HepG2 (cell line): ENCODE measurements around the gene KRT4. TPM values are rescaled to one million over a fixed set of nuclear protein-coding genes. Genes with fewer than 3 reads are reported as not detected.

Experiments used
- ATAC-seq: fragments of 200-7000 bp; cut with Tn5 transposase; 3 replicates; pipeline ENCODE4 v1.9.1; 2020; ENCODE audit warnings: mild to moderate bottlenecking, moderate library complexity
- BruUV-seq: library from RNA; stranded (reverse); fragments of 400-500 nt; replicated peaks from 2 replicates; lab custom pipeline; 2021; lab: Mats Ljungman, UMichigan
- CTCF ChIA-PET: fragments of 300-600 bp; formaldehyde crosslinking; extraction: SDS; loops from one replicate; lab custom pipeline; 2021; ENCODE audit warnings: low total read pairs, inconsistent platforms, low intra/inter-chr PET ratio; lab: Yijun Ruan, JAX
- POLR2A ChIA-PET: fragments of 350-600 bp; sonication (Branson Sonifier 250); formaldehyde crosslinking; loops from one replicate; lab custom pipeline; 2020; ENCODE audit warnings: antibody characterized with exemption, inconsistent platforms; lab: Yijun Ruan, JAX
- DNase-seq: peaks from one replicate; pipeline ENCODE4 v3.0.0-alpha.2; 2015; ENCODE audit warnings: low spot score
- FAIRE-seq: peaks from 3 replicates; lab custom pipeline; 2011; peaks lifted over from hg19 to GRCh38; lab: Jason Lieb, UNC
- H2AFZ ChIP-seq: one replicate; pipeline ENCODE4 v1.6.1; 2011; ENCODE audit warnings: low read length, inconsistent platforms
- H3K27ac ChIP-seq: fragments of 300-600 bp; 3 replicates; pipeline ENCODE4 v1.8.0; 2011; ENCODE audit warnings: mixed run types, mild to moderate bottlenecking, mixed read lengths, low read length, inconsistent platforms; ENCODE audit not compliant: insufficient read depth; ENCODE audit errors: extremely low read length
- H3K27me3 ChIP-seq, 2 experiments: fragments of 200-600 bp in 1 of 2; 2 replicates in 1 of 2; 3 replicates in 1 of 2; pipeline versions ENCODE4 v1.6.0 to v1.8.0; 2011; ENCODE audit warnings: low read length in 2 of 2, mild to moderate bottlenecking in 2 of 2, moderate library complexity in 2 of 2, inconsistent platforms in 1 of 2; ENCODE audit not compliant: insufficient read depth in 2 of 2, control insufficient read depth in 1 of 2
- H3K36me3 ChIP-seq, 2 experiments: fragments of 200-600 bp in 1 of 2; replicated peaks in 1 of 2; 2 replicates in 1 of 2; 3 replicates in 1 of 2; pipeline versions ENCODE4 v1.5.1 to v1.8.0; 2011; ENCODE audit warnings: low read length in 2 of 2, inconsistent platforms in 1 of 2; ENCODE audit not compliant: insufficient read depth in 2 of 2, control insufficient read depth in 1 of 2
- H3K4me1 ChIP-seq: 2 replicates; pipeline ENCODE4 v1.5.1; 2012; ENCODE audit warnings: low read length, inconsistent platforms; ENCODE audit not compliant: insufficient read depth
- H3K4me2 ChIP-seq: 2 replicates; pipeline ENCODE4 v1.6.0; 2011; ENCODE audit warnings: low read depth, low read length, inconsistent platforms
- H3K4me3 ChIP-seq, 3 experiments: fragments of 200-600 bp in 1 of 3; sonication (generic), shearing (Covaris generic) in 1 of 3; replicated peaks in 1 of 3; 2 replicates each; pipeline ENCODE4 v1.5.1; 2011 to 2016; ENCODE audit warnings: low read length in 3 of 3, inconsistent platforms in 2 of 3, low read depth in 2 of 3, mild to moderate bottlenecking in 2 of 3, control low read depth in 1 of 3, mixed read lengths in 1 of 3; ENCODE audit not compliant: insufficient read depth in 1 of 3
- H3K79me2 ChIP-seq: one replicate; pipeline ENCODE4 v1.6.1; 2011; ENCODE audit warnings: low read length, inconsistent platforms; ENCODE audit not compliant: insufficient read depth
- H3K9ac ChIP-seq: 2 replicates; pipeline ENCODE4 v1.6.0; 2011; ENCODE audit warnings: mild to moderate bottlenecking, low read depth, low read length, inconsistent platforms; ENCODE audit not compliant: insufficient read depth
- H3K9me3 ChIP-seq: 2 replicates; pipeline ENCODE4 v1.5.1; 2012; ENCODE audit warnings: mild to moderate bottlenecking, low read length
- H4K20me1 ChIP-seq: 2 replicates; pipeline ENCODE4 v1.6.0; 2011; ENCODE audit warnings: inconsistent platforms, mild to moderate bottlenecking, low read length, moderate library complexity; ENCODE audit not compliant: insufficient read depth
- ELF1 ChIP-seq: sonication (generic); formaldehyde crosslinking; IDR thresholded peaks from 2 replicates; pipeline ENCODE4 v1.4.0; 2020; ENCODE audit warnings: missing genetic modification reagents
- FOXM1 ChIP-seq: sonication (generic); formaldehyde crosslinking; IDR thresholded peaks from 2 replicates; pipeline ENCODE4 v1.5.0; 2020; ENCODE audit warnings: missing genetic modification reagents
- GTF3A ChIP-seq: sonication (generic); formaldehyde crosslinking; conservative IDR thresholded peaks from 2 replicates; pipeline ENCODE4 v1.4.0; 2020; ENCODE audit warnings: mild to moderate bottlenecking, missing genetic modification reagents
- JUNB ChIP-seq: sonication (generic); formaldehyde crosslinking; IDR thresholded peaks from 2 replicates; pipeline ENCODE4 v1.8.0; 2022; ENCODE audit warnings: missing genetic modification reagents, mild to moderate bottlenecking, borderline replicate concordance
- POLR2G ChIP-seq: fragments of 200-400 bp; formaldehyde crosslinking; IDR thresholded peaks from 2 replicates; pipeline ENCODE4 v1.6.1; 2018; ENCODE audit warnings: mild to moderate bottlenecking, low read depth, low read length, moderate library complexity
- TEAD2 ChIP-seq: sonication (generic); formaldehyde crosslinking; IDR thresholded peaks from 2 replicates; pipeline ENCODE4 v1.9.0; 2021; ENCODE audit warnings: missing genetic modification reagents
- ZFYVE20 ChIP-seq: sonication (generic); formaldehyde crosslinking; IDR thresholded peaks from 2 replicates; pipeline ENCODE4 v1.8.0; 2023; ENCODE audit warnings: low read depth, mild to moderate bottlenecking, moderate library complexity, missing genetic modification reagents, borderline replicate concordance
- ZNF256 ChIP-seq: sonication (generic); formaldehyde crosslinking; conservative IDR thresholded peaks from 2 replicates; pipeline ENCODE4 v1.4.0; 2020; ENCODE audit warnings: missing genetic modification reagents
- ZNF878 ChIP-seq: sonication (generic); formaldehyde crosslinking; IDR thresholded peaks from 2 replicates; pipeline ENCODE4 v1.8.1; 2023; ENCODE audit warnings: mild to moderate bottlenecking, missing genetic modification reagents, moderate library complexity
- WGBS: methylation state at CpG from one replicate; pipeline ENCODE4 v1.1.6; 2017; ENCODE audit warnings: low lambda C conversion rate; 5-methylcytosine and 5-hydroxymethylcytosine counted together
- in situ Hi-C: cut with HindIII; loops from 2 replicates; pipeline ENCODE4 v1.10.0; 2017; ENCODE audit warnings: low pct_unique_long_range_greater_than_20kb; ENCODE audit not compliant: extremely low pct_ligation_motif_present
- intact Hi-C: fragments of 100-400 bp; cut with micrococcal nuclease; formaldehyde crosslinking; loops from one replicate; pipeline ENCODE4 v1.10.0; 2022; ENCODE audit not compliant: unreplicated experiment
- polyA plus RNA-seq, 8 experiments: library from polyadenylated mRNA; depleted of rRNA in 3 of 8; stranded (reverse) in 7 of 8; unstranded in 1 of 8; fragments of >200 nt; fragmentation: Illumina TruSeq in 4 of 8; extraction: Trizol in 4 of 8; gene quantifications; 2 replicates each; pipeline versions ENCODE4 v1.2.1 to v1.2.3, GENCODE V29; 2011 to 2016; ENCODE audit warnings: low read depth in 4 of 8, missing spikeins in 1 of 8, mixed read lengths in 1 of 8; ENCODE audit not compliant: insufficient read depth in 1 of 8
- total RNA-seq, 5 experiments: library from RNA; depleted of rRNA; stranded (reverse); fragments of >200 nt; fragmentation: Illumina TruSeq; extraction: Trizol; gene quantifications; 2 replicates each; pipeline ENCODE4 v1.2.3, GENCODE V29; 2016; ENCODE audit warnings: low read depth in 1 of 5
- TF ChIP-seq, protein P1 (sequence below): IDR thresholded peaks from 2 replicates; pipeline ENCODE4 v1.6.1; 2012; ENCODE audit warnings: inconsistent platforms
- TF ChIP-seq, protein P2 (sequence below): sonication (generic); formaldehyde crosslinking; IDR thresholded peaks from 2 replicates; pipeline ENCODE4 v1.8.0; 2022; ENCODE audit warnings: low read depth, missing genetic modification reagents
- TF ChIP-seq, protein P3 (sequence below): sonication (generic); formaldehyde crosslinking; IDR thresholded peaks from 2 replicates; pipeline ENCODE4 v1.9.0; 2021; ENCODE audit warnings: missing genetic modification reagents, borderline replicate concordance
- TF ChIP-seq, protein P4 (sequence below): IDR thresholded peaks from 2 replicates; pipeline ENCODE4 v1.6.1; 2016; ENCODE audit warnings: missing biosample characterization, missing genetic modification reagents, low read depth
- TF ChIP-seq, protein P5 (sequence below): sonication (generic); formaldehyde crosslinking; IDR thresholded peaks from 2 replicates; pipeline ENCODE4 v1.4.0; 2020; ENCODE audit warnings: missing genetic modification reagents
- TF ChIP-seq, protein P6 (sequence below): fragments of 450-650 bp; IDR thresholded peaks from 2 replicates; pipeline ENCODE4 v1.6.1; 2017; ENCODE audit warnings: mild to moderate bottlenecking

KRT4 gene
- total and polyA plus RNA-seq, 2 of the 13 experiments (the other 11 are each of a cell fraction or from before 2014, with no cell fraction given), result not detected

DNA sequence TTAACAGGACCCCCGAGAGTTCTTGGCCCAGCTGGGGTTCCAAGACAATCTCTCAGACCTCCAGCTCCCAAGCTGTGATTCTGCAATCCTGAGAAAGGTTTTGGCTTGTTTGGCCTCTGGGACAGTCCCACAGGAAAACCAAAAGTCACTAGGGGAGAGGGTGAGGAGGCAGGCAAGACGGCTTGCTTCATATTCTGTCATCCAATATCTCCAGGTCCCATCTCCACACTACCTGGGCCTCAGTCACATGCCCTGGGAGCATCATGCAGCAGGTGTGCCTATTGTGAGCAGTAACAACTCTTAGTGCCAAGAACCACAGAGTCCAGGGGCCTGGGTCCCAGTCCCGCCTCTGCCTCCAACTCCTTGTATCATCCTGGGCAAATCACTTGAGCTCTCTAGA is 18.5 kb upstream of the KRT4 start:
- POLR2A ChIA-PET, result no interaction called here
- H4K20me1 ChIP-seq, result no peaks in the 10 kb centered on the region
- H3K9me3 ChIP-seq, result no peaks in the 10 kb centered on the region
- no peak overlapping the region for H3K4me3 ChIP-seq
- DNase-seq (no peak), ATAC-seq (no peak), FAIRE-seq (no peak)
- WGBS, result 13% methylated on average over 3 of the region's 3 CpGs
- CTCF ChIA-PET, result no interaction called here
- peaks cover 5 to 31% of the 10 kb centered on the region in 2 experiments for H3K27me3 ChIP-seq
- H3K27ac ChIP-seq, result no peak overlapping the region
- BruUV-seq, result no TSS peak
- H2AFZ ChIP-seq, result no peak overlapping the region
- in situ Hi-C loops, result no loop called here
- intact Hi-C loops, result no loop called here
- no peaks in the 10 kb centered on the region for H3K36me3 ChIP-seq
- no peaks in the 10 kb centered on the region for H3K79me2 ChIP-seq
- H3K4me1 ChIP-seq, result peaks cover 1% of the 10 kb centered on the region
- H3K4me2 ChIP-seq, result no peak overlapping the region
- H3K9ac ChIP-seq, result no peak overlapping the region
- TF ChIP-seq ELF1 (CRISPR knock-in tag), result no peak
- no peak for TF ChIP-seq JUNB (CRISPR knock-in tag)
- TF ChIP-seq POLR2G, result no peak
- TF ChIP-seq FOXM1 (CRISPR knock-in tag), result no peak
- TF ChIP-seq, protein P1, sequence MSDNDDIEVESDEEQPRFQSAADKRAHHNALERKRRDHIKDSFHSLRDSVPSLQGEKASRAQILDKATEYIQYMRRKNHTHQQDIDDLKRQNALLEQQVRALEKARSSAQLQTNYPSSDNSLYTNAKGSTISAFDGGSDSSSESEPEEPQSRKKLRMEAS, result no peak
- TF ChIP-seq ZNF878 (CRISPR knock-in tag), result no peak
- TF ChIP-seq, protein P2, sequence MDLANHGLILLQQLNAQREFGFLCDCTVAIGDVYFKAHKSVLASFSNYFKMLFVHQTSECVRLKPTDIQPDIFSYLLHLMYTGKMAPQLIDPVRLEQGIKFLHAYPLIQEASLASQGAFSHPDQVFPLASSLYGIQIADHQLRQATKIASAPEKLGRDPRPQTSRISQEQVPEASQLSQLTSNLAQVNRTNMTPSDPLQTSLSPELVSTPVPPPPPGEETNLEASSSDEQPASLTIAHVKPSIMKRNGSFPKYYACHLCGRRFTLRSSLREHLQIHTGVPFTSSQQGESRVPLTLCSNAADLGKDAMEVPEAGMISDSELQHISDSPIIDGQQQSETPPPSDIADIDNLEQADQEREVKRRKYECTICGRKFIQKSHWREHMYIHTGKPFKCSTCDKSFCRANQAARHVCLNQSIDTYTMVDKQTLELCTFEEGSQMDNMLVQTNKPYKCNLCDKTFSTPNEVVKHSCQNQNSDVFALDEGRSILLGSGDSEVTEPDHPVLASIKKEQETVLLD (CRISPR knock-in tag), result no peak
- TF ChIP-seq TEAD2 (CRISPR knock-in tag), result no peak
- TF ChIP-seq, protein P3, sequence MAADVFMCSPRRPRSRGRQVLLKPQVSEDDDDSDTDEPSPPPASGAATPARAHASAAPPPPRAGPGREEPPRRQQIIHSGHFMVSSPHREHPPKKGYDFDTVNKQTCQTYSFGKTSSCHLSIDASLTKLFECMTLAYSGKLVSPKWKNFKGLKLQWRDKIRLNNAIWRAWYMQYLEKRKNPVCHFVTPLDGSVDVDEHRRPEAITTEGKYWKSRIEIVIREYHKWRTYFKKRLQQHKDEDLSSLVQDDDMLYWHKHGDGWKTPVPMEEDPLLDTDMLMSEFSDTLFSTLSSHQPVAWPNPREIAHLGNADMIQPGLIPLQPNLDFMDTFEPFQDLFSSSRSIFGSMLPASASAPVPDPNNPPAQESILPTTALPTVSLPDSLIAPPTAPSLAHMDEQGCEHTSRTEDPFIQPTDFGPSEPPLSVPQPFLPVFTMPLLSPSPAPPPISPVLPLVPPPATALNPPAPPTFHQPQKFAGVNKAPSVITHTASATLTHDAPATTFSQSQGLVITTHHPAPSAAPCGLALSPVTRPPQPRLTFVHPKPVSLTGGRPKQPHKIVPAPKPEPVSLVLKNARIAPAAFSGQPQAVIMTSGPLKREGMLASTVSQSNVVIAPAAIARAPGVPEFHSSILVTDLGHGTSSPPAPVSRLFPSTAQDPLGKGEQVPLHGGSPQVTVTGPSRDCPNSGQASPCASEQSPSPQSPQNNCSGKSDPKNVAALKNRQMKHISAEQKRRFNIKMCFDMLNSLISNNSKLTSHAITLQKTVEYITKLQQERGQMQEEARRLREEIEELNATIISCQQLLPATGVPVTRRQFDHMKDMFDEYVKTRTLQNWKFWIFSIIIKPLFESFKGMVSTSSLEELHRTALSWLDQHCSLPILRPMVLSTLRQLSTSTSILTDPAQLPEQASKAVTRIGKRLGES (CRISPR knock-in tag), result no peak
- TF ChIP-seq, protein P4, sequence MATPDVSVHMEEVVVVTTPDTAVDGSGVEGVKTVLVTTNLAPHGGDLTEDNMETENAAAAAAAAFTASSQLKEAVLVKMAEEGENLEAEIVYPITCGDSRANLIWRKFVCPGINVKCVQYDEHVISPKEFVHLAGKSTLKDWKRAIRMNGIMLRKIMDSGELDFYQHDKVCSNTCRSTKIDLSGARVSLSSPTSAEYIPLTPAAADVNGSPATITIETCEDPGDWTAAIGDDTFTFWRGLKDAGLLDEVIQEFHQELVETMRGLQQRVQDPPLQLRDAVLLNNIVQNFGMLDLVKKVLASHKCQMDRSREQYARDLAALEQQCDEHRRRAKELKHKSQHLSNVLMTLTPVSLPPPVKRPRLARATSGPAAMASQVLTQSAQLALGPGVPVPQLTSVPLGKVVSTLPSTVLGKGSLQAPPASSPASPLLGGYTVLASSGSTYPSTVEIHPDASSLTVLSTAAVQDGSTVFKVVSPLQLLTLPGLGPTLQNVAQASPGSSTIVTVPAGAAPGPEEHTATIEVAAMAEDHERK (CRISPR knock-in tag), result no peak
- TF ChIP-seq, protein P5, sequence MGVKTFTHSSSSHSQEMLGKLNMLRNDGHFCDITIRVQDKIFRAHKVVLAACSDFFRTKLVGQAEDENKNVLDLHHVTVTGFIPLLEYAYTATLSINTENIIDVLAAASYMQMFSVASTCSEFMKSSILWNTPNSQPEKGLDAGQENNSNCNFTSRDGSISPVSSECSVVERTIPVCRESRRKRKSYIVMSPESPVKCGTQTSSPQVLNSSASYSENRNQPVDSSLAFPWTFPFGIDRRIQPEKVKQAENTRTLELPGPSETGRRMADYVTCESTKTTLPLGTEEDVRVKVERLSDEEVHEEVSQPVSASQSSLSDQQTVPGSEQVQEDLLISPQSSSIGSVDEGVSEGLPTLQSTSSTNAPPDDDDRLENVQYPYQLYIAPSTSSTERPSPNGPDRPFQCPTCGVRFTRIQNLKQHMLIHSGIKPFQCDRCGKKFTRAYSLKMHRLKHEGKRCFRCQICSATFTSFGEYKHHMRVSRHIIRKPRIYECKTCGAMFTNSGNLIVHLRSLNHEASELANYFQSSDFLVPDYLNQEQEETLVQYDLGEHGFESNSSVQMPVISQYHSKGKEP (CRISPR knock-in tag), result no peak
- no peak for TF ChIP-seq ZNF256 (CRISPR knock-in tag)
- TF ChIP-seq, protein P6, sequence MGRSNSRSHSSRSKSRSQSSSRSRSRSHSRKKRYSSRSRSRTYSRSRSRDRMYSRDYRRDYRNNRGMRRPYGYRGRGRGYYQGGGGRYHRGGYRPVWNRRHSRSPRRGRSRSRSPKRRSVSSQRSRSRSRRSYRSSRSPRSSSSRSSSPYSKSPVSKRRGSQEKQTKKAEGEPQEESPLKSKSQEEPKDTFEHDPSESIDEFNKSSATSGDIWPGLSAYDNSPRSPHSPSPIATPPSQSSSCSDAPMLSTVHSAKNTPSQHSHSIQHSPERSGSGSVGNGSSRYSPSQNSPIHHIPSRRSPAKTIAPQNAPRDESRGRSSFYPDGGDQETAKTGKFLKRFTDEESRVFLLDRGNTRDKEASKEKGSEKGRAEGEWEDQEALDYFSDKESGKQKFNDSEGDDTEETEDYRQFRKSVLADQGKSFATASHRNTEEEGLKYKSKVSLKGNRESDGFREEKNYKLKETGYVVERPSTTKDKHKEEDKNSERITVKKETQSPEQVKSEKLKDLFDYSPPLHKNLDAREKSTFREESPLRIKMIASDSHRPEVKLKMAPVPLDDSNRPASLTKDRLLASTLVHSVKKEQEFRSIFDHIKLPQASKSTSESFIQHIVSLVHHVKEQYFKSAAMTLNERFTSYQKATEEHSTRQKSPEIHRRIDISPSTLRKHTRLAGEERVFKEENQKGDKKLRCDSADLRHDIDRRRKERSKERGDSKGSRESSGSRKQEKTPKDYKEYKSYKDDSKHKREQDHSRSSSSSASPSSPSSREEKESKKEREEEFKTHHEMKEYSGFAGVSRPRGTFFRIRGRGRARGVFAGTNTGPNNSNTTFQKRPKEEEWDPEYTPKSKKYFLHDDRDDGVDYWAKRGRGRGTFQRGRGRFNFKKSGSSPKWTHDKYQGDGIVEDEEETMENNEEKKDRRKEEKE, result no peak
- TF ChIP-seq ZFYVE20, result no peak
- no peak for TF ChIP-seq GTF3A
